IMR-90 (cell line): ENCODE measurements around the gene OPCML.

Source experiments
- ELK1 ChIP-seq: fragments of 150-350 bp; IDR thresholded peaks from 2 replicates; pipeline ENCODE4 v1.6.1; 2016; ENCODE audit warnings: low read depth, mild to moderate bottlenecking, low read length, moderate library complexity, borderline replicate concordance
- SMC3 ChIP-seq: fragments of 150-350 bp; IDR thresholded peaks from 2 replicates; pipeline ENCODE4 v1.6.1; 2016; ENCODE audit warnings: low read depth, mild to moderate bottlenecking, antibody characterized with exemption, low read length, moderate library complexity

GRCh38 chr11:133239575-133239974, 292.7 kb downstream of the OPCML start:
- TF ChIP-seq ELK1 (no peak), SMC3 (no peak)
